ENCODE data around the gene GLIPR2. TPM values are rescaled to one million over a fixed set of nuclear protein-coding genes. Genes with fewer than 3 reads are reported as not detected.

GLIPR2 gene
- total and polyA plus RNA-seq, 2 experiments from 2014 or later, result 5.1 to 5.7 TPM

DNA sequence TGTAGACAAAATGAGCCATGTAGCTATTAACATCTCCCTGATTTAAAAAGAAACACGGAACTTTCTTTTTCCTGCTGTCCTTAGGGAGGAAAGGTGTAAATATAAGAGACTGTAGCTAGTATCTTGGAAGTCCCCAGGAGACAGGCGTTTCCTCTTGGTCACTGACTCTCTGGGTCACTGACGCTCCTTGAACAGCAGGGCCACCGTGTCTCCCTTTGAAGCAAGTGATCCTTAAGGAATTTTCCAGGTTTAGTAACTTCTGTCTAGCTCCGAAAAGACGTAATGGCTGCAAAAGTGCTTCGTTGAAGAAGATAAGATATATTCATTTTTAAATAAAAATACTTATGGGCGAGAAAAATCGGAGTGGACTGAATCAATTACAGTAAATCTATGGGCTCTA, 53.4 kb downstream of the GLIPR2 start:
- Histone ChIP-seq H3K27me3 (ENCODE audit: insufficient read depth) (no peaks in the 10 kb centered on the region), H3K4me2 (peak overlapping the region; percentile 72), H3K9me2 (ENCODE audit: insufficient read depth) (peaks cover 11% of the 10 kb centered on the region; the same call in 1 of the 2 replicates), H2AFZ (no peak overlapping the region), H3K36me3 (ENCODE audit: insufficient read depth) (no peaks in the 10 kb centered on the region), H3K4me3 (peak overlapping the region; percentile 98), H3F3A (replicated peaks; ENCODE audit: low read depth) (peaks cover 6% of the 10 kb centered on the region), H4K20me1 (replicated peaks; ENCODE audit: insufficient read depth) (peaks cover 25% of the 10 kb centered on the region), H3K4me1 (ENCODE audit: insufficient read depth) (peaks cover 23% of the 10 kb centered on the region), H3K79me2 (replicated peaks; ENCODE audit: insufficient read depth) (peaks cover 41% of the 10 kb centered on the region), H3K27ac (ENCODE audit: low read depth) (peak overlapping the region; percentile 77)
- peak; percentile 2; the same call in 1 of the 3 replicates for ATAC-seq
- peaks cover 14% of the 10 kb centered on the region for H3K27me3 Mint-ChIP-seq (ENCODE audit: insufficient read depth, low read depth, poor library complexity)
- no peak for TF ChIP-seq STAT1 (IDR thresholded peaks at IDR 0.05; ENCODE audit: unreplicated experiment)
- TF ChIP-seq, protein P1, sequence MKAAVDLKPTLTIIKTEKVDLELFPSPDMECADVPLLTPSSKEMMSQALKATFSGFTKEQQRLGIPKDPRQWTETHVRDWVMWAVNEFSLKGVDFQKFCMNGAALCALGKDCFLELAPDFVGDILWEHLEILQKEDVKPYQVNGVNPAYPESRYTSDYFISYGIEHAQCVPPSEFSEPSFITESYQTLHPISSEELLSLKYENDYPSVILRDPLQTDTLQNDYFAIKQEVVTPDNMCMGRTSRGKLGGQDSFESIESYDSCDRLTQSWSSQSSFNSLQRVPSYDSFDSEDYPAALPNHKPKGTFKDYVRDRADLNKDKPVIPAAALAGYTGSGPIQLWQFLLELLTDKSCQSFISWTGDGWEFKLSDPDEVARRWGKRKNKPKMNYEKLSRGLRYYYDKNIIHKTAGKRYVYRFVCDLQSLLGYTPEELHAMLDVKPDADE (IDR thresholded peaks at IDR 0.05), result no peak
- no peak for TF ChIP-seq CREB1 (CRISPR knock-in tag; IDR thresholded peaks at IDR 0.05; ENCODE audit: low read depth)
- no peak for TF ChIP-seq NANOG (IDR thresholded peaks at IDR 0.05; ENCODE audit: borderline replicate concordance)
- TF ChIP-seq, protein P2, sequence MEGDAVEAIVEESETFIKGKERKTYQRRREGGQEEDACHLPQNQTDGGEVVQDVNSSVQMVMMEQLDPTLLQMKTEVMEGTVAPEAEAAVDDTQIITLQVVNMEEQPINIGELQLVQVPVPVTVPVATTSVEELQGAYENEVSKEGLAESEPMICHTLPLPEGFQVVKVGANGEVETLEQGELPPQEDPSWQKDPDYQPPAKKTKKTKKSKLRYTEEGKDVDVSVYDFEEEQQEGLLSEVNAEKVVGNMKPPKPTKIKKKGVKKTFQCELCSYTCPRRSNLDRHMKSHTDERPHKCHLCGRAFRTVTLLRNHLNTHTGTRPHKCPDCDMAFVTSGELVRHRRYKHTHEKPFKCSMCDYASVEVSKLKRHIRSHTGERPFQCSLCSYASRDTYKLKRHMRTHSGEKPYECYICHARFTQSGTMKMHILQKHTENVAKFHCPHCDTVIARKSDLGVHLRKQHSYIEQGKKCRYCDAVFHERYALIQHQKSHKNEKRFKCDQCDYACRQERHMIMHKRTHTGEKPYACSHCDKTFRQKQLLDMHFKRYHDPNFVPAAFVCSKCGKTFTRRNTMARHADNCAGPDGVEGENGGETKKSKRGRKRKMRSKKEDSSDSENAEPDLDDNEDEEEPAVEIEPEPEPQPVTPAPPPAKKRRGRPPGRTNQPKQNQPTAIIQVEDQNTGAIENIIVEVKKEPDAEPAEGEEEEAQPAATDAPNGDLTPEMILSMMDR (conservative IDR thresholded peaks at IDR 0.05; ENCODE audit: low read depth in 2 of 2), result no peak
- no peak for TF ChIP-seq ZNF331 (CRISPR knock-in tag; IDR thresholded peaks at IDR 0.05; ENCODE audit: low read depth)
- TF ChIP-seq, protein P3, sequence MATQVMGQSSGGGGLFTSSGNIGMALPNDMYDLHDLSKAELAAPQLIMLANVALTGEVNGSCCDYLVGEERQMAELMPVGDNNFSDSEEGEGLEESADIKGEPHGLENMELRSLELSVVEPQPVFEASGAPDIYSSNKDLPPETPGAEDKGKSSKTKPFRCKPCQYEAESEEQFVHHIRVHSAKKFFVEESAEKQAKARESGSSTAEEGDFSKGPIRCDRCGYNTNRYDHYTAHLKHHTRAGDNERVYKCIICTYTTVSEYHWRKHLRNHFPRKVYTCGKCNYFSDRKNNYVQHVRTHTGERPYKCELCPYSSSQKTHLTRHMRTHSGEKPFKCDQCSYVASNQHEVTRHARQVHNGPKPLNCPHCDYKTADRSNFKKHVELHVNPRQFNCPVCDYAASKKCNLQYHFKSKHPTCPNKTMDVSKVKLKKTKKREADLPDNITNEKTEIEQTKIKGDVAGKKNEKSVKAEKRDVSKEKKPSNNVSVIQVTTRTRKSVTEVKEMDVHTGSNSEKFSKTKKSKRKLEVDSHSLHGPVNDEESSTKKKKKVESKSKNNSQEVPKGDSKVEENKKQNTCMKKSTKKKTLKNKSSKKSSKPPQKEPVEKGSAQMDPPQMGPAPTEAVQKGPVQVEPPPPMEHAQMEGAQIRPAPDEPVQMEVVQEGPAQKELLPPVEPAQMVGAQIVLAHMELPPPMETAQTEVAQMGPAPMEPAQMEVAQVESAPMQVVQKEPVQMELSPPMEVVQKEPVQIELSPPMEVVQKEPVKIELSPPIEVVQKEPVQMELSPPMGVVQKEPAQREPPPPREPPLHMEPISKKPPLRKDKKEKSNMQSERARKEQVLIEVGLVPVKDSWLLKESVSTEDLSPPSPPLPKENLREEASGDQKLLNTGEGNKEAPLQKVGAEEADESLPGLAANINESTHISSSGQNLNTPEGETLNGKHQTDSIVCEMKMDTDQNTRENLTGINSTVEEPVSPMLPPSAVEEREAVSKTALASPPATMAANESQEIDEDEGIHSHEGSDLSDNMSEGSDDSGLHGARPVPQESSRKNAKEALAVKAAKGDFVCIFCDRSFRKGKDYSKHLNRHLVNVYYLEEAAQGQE (IDR thresholded peaks at IDR 0.05; ENCODE audit: unreplicated experiment), result no peak
- no peak for TF ChIP-seq EZH2 (IDR thresholded peaks at IDR 0.05; ENCODE audit: low read depth, unreplicated experiment)
- no peak for TF ChIP-seq ZNF114 (CRISPR knock-in tag; IDR thresholded peaks at IDR 0.05)
- TF ChIP-seq EZH2phosphoT487 (IDR thresholded peaks at IDR 0.05; ENCODE audit: unreplicated experiment), result no peak
- no peak for TF ChIP-seq POLR2AphosphoS5 (IDR thresholded peaks at IDR 0.05; ENCODE audit: low read depth)
- TF ChIP-seq, protein P4, sequence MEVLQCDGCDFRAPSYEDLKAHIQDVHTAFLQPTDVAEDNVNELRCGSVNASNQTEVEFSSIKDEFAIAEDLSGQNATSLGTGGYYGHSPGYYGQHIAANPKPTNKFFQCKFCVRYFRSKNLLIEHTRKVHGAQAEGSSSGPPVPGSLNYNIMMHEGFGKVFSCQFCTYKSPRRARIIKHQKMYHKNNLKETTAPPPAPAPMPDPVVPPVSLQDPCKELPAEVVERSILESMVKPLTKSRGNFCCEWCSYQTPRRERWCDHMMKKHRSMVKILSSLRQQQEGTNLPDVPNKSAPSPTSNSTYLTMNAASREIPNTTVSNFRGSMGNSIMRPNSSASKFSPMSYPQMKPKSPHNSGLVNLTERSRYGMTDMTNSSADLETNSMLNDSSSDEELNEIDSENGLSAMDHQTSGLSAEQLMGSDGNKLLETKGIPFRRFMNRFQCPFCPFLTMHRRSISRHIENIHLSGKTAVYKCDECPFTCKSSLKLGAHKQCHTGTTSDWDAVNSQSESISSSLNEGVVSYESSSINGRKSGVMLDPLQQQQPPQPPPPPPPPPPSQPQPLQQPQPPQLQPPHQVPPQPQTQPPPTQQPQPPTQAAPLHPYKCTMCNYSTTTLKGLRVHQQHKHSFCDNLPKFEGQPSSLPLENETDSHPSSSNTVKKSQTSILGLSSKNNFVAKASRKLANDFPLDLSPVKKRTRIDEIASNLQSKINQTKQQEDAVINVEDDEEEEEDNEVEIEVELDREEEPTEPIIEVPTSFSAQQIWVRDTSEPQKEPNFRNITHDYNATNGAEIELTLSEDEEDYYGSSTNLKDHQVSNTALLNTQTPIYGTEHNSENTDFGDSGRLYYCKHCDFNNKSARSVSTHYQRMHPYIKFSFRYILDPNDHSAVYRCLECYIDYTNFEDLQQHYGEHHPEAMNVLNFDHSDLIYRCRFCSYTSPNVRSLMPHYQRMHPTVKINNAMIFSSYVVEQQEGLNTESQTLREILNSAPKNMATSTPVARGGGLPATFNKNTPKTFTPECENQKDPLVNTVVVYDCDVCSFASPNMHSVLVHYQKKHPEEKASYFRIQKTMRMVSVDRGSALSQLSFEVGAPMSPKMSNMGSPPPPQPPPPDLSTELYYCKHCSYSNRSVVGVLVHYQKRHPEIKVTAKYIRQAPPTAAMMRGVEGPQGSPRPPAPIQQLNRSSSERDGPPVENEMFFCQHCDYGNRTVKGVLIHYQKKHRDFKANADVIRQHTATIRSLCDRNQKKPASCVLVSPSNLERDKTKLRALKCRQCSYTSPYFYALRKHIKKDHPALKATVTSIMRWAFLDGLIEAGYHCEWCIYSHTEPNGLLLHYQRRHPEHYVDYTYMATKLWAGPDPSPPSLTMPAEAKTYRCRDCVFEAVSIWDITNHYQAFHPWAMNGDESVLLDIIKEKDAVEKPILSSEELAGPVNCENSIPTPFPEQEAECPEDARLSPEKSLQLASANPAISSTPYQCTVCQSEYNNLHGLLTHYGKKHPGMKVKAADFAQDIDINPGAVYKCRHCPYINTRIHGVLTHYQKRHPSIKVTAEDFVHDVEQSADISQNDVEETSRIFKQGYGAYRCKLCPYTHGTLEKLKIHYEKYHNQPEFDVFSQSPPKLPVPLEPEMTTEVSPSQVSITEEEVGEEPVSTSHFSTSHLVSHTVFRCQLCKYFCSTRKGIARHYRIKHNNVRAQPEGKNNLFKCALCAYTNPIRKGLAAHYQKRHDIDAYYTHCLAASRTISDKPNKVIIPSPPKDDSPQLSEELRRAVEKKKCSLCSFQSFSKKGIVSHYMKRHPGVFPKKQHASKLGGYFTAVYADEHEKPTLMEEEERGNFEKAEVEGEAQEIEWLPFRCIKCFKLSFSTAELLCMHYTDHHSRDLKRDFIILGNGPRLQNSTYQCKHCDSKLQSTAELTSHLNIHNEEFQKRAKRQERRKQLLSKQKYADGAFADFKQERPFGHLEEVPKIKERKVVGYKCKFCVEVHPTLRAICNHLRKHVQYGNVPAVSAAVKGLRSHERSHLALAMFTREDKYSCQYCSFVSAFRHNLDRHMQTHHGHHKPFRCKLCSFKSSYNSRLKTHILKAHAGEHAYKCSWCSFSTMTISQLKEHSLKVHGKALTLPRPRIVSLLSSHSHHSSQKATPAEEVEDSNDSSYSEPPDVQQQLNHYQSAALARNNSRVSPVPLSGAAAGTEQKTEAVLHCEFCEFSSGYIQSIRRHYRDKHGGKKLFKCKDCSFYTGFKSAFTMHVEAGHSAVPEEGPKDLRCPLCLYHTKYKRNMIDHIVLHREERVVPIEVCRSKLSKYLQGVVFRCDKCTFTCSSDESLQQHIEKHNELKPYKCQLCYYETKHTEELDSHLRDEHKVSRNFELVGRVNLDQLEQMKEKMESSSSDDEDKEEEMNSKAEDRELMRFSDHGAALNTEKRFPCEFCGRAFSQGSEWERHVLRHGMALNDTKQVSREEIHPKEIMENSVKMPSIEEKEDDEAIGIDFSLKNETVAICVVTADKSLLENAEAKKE (CRISPR knock-in tag; IDR thresholded peaks at IDR 0.05), result no peak
- no peak for TF ChIP-seq JUNB (IDR thresholded peaks at IDR 0.05; ENCODE audit: unreplicated experiment)
- H3K4me3 Mint-ChIP-seq, result peak overlapping the region; percentile 94
- peak overlapping the region; percentile 91 for H3K27ac Mint-ChIP-seq
- H3K36me3 Mint-ChIP-seq (ENCODE audit: low read depth), result peaks cover 12% of the 10 kb centered on the region
- DNase-seq (ENCODE audit: low spot score), result peak; percentile 53
- no peaks in the 10 kb centered on the region; the same call in 2 of the 3 replicates for H3K9me3 Mint-ChIP-seq
- peaks cover 31% of the 10 kb centered on the region for H3K4me1 Mint-ChIP-seq

Measured in GM23338 (cell line).